Liver (tissue), 9 donors: Measurements from ENCODE around the gene DNAI2. TPM values are rescaled to one million over a fixed set of nuclear protein-coding genes. Genes with fewer than 3 reads are reported as not detected.

Experiments
- DNase-seq: peaks from one replicate; pipeline ENCODE4 v3.0.0-alpha.2; 2017; ENCODE audit warnings: low spot score
- H3K27ac ChIP-seq, 2 donors: one replicate each; pipeline ENCODE4 v1.7.0; 2013; ENCODE audit warnings: inconsistent platforms in 2 of 2, low read length in 2 of 2, control low read depth in 1 of 2, low read depth in 1 of 2, mild to moderate bottlenecking in 1 of 2
- H3K27me3 ChIP-seq, 4 donors: one replicate each; pipeline versions ENCODE4 v1.6.1 to v1.7.0; 2013; ENCODE audit warnings: low read length in 3 of 4, inconsistent platforms in 1 of 4, mild to moderate bottlenecking in 1 of 4, moderate library complexity in 1 of 4; ENCODE audit not compliant: control insufficient read depth in 4 of 4, insufficient read depth in 4 of 4
- H3K36me3 ChIP-seq, 4 donors: one replicate each; pipeline versions ENCODE4 v1.6.1 to v1.7.0; 2013; ENCODE audit warnings: low read length in 3 of 4, mild to moderate bottlenecking in 3 of 4, low read depth in 1 of 4, moderate library complexity in 1 of 4; ENCODE audit not compliant: control insufficient read depth in 4 of 4, insufficient read depth in 3 of 4
- H3K4me1 ChIP-seq, 4 donors: one replicate each; pipeline versions ENCODE4 v1.6.1 to v1.7.0; 2013; ENCODE audit warnings: low read length in 3 of 4, mild to moderate bottlenecking in 3 of 4, moderate library complexity in 1 of 4; ENCODE audit not compliant: control insufficient read depth in 4 of 4, insufficient read depth in 4 of 4
- H3K4me3 ChIP-seq, 3 donors: one replicate each; pipeline versions ENCODE4 v1.6.1 to v1.7.0; 2013; ENCODE audit warnings: low read length in 3 of 3, control low read depth in 1 of 3, low read depth in 1 of 3, mild to moderate bottlenecking in 1 of 3
- H3K9ac ChIP-seq, 2 donors: one replicate each; pipeline ENCODE4 v1.7.0; 2013; ENCODE audit warnings: low read length in 2 of 2, mild to moderate bottlenecking in 2 of 2, moderate library complexity in 2 of 2, control low read depth in 1 of 2, low read depth in 1 of 2
- H3K9me3 ChIP-seq, 4 donors: one replicate each; pipeline versions ENCODE4 v1.6.1 to v1.7.0; 2013; ENCODE audit warnings: low read length in 3 of 4; ENCODE audit not compliant: control insufficient read depth in 4 of 4
- CTCF ChIP-seq: fragments of 150-350 bp; IDR thresholded peaks from 2 replicates; pipeline ENCODE4 v1.5.1; 2017; ENCODE audit warnings: improper control_type of control experiment, low read depth, low read length; ENCODE audit not compliant: missing input control
- FOXA1 ChIP-seq: IDR thresholded peaks from 2 replicates; pipeline ENCODE4 v1.6.1; 2016; ENCODE audit warnings: antibody characterized with exemption
- HNF4G ChIP-seq: IDR thresholded peaks from 2 replicates; pipeline ENCODE4 v1.6.1; 2016; ENCODE audit warnings: antibody characterized with exemption
- JUND ChIP-seq, 2 donors: IDR thresholded peaks; 2 replicates each; pipeline ENCODE4 v1.6.1; 2016; ENCODE audit warnings: antibody characterized with exemption in 2 of 2
- NR2F2 ChIP-seq: IDR thresholded peaks from 2 replicates; pipeline ENCODE4 v1.6.1; 2016; ENCODE audit warnings: antibody characterized with exemption
- RAD21 ChIP-seq, 2 donors: IDR thresholded peaks; 2 replicates each; pipeline ENCODE4 v1.6.1; 2016; ENCODE audit warnings: antibody characterized with exemption in 2 of 2, mild to moderate bottlenecking in 2 of 2
- REST ChIP-seq: IDR thresholded peaks from 2 replicates; pipeline ENCODE4 v1.6.1; 2016; ENCODE audit warnings: antibody characterized with exemption, mild to moderate bottlenecking
- RXRA ChIP-seq, 2 donors: IDR thresholded peaks; 2 replicates each; pipeline ENCODE4 v1.6.1; 2017 to 2018; ENCODE audit warnings: antibody characterized with exemption in 2 of 2, mild to moderate bottlenecking in 1 of 2
- YY1 ChIP-seq: IDR thresholded peaks from 2 replicates; pipeline ENCODE4 v1.6.1; 2016; ENCODE audit warnings: antibody characterized with exemption, mild to moderate bottlenecking
- WGBS: extraction: QIAGEN DNeasy Blood & Tissue Kit; methylation state at CpG from one replicate; pipeline ENCODE4 v1.1.7; 2013; 5-methylcytosine and 5-hydroxymethylcytosine counted together
- polyA plus RNA-seq, 2 donors: library from polyadenylated mRNA; stranded (reverse) in 1 of 2; unstranded in 1 of 2; fragments of 200-250 nt in 1 of 2; fragments of >200 nt in 1 of 2; fragmentation: Nextera tagmentation in 1 of 2; extraction: Ambion mirVana in 1 of 2; gene quantifications; one replicate each; pipeline versions ENCODE4 v1.2.1 to v1.2.3, GENCODE V29; 2013 to 2015
- total RNA-seq, 2 donors: library from RNA; depleted of rRNA; stranded (reverse); fragments of >200 nt; gene quantifications; one replicate each; pipeline ENCODE4 v1.2.3, GENCODE V29; 2014
- TF ChIP-seq, protein P1 (sequence below): IDR thresholded peaks from 2 replicates; pipeline ENCODE4 v1.6.1; 2016; ENCODE audit warnings: antibody characterized with exemption
- TF ChIP-seq, protein P2 (sequence below): IDR thresholded peaks from 2 replicates; pipeline ENCODE4 v1.6.1; 2016; ENCODE audit warnings: antibody characterized with exemption
- TF ChIP-seq, protein P3 (sequence below): IDR thresholded peaks from 2 replicates; pipeline ENCODE4 v1.6.1; 2016; ENCODE audit warnings: antibody characterized with exemption
- donor health status: healthy.
- donor health status: healthy.
- donor health status: healthy.
- donor health status: healthy.
- donor health status: healthy.

The DNAI2 gene
- total and polyA plus RNA-seq, 4 donors = not detected

GRCh38 chr17:74287031-74287602 is 13.1 kb downstream of the DNAI2 start:
- no peaks in the 10 kb centered on the region for H3K4me1 ChIP-seq
- H3K9me3 ChIP-seq = no peaks in the 10 kb centered on the region
- no peak overlapping the region for H3K4me3 ChIP-seq
- H3K36me3 ChIP-seq = no peaks in the 10 kb centered on the region
- H3K27me3 ChIP-seq = no peaks in the 10 kb centered on the region
- TF ChIP-seq CTCF = no peak
- TF ChIP-seq, protein P1, sequence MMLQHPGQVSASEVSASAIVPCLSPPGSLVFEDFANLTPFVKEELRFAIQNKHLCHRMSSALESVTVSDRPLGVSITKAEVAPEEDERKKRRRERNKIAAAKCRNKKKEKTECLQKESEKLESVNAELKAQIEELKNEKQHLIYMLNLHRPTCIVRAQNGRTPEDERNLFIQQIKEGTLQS = no peak
- TF ChIP-seq, protein P2, sequence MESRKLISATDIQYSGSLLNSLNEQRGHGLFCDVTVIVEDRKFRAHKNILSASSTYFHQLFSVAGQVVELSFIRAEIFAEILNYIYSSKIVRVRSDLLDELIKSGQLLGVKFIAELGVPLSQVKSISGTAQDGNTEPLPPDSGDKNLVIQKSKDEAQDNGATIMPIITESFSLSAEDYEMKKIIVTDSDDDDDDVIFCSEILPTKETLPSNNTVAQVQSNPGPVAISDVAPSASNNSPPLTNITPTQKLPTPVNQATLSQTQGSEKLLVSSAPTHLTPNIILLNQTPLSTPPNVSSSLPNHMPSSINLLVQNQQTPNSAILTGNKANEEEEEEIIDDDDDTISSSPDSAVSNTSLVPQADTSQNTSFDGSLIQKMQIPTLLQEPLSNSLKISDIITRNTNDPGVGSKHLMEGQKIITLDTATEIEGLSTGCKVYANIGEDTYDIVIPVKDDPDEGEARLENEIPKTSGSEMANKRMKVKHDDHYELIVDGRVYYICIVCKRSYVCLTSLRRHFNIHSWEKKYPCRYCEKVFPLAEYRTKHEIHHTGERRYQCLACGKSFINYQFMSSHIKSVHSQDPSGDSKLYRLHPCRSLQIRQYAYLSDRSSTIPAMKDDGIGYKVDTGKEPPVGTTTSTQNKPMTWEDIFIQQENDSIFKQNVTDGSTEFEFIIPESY = no peak
- TF ChIP-seq, protein P3, sequence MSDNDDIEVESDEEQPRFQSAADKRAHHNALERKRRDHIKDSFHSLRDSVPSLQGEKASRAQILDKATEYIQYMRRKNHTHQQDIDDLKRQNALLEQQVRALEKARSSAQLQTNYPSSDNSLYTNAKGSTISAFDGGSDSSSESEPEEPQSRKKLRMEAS = no peak
- TF ChIP-seq RAD21 (IDR thresholded peaks at IDR 0.05) = no peak
- no peak for TF ChIP-seq JUND (IDR thresholded peaks at IDR 0.05)
- no peak for TF ChIP-seq HNF4G
- H3K9ac ChIP-seq = no peak overlapping the region
- DNase-seq = peak; percentile 70
- WGBS = 85% methylated on average over 14 of the region's 14 CpGs
- H3K27ac ChIP-seq = no peak overlapping the region

DNA sequence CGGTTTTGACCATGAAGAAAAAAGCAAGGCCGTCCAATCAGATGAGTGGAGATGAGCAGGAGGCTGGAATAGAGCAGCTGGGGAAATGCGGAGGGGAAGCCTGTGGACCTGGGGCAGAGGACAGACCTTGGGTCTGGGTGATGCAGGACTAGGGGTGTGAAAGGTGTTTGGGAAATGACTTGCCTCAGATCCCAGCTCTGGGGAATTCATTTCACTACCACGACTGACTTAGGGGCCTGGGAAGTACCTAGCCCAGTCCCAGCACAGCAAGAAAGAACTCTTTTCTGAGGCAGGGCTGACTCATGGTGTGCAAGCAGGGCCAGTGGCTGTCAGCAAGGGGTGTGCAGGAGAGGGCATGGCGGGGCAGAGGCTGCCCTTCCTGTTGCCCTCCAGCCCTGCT is 14.8 kb downstream of the DNAI2 start:
- H3K27me3 ChIP-seq = no peaks in the 10 kb centered on the region
- no peak overlapping the region for H3K9ac ChIP-seq
- no peak overlapping the region for H3K27ac ChIP-seq
- H3K4me1 ChIP-seq = no peaks in the 10 kb centered on the region
- no peaks in the 10 kb centered on the region for H3K9me3 ChIP-seq
- DNase-seq = no peak
- 63% methylated on average over 5 of the region's 5 CpGs for WGBS
- no peak for TF ChIP-seq REST
- TF ChIP-seq NR2F2 = no peak
- TF ChIP-seq RAD21 (IDR thresholded peaks at IDR 0.05) = no peak
- no peak for TF ChIP-seq YY1
- TF ChIP-seq FOXA1 = no peak
- TF ChIP-seq, protein P3 = no peak
- TF ChIP-seq, protein P2 = no peak
- TF ChIP-seq HNF4G = no peak
- TF ChIP-seq RXRA (IDR thresholded peaks at IDR 0.05) = no peak
- no peaks in the 10 kb centered on the region for H3K36me3 ChIP-seq
- no peak overlapping the region for H3K4me3 ChIP-seq
